ENCODE data around the gene TMEM258. TPM values are rescaled to one million over a fixed set of nuclear protein-coding genes. Genes with fewer than 3 reads are reported as not detected.

TMEM258 gene
- total and polyA plus RNA-seq, 2 of the 4 experiments (the other 2 are of a cell fraction) = 107 to 280 TPM

DNA sequence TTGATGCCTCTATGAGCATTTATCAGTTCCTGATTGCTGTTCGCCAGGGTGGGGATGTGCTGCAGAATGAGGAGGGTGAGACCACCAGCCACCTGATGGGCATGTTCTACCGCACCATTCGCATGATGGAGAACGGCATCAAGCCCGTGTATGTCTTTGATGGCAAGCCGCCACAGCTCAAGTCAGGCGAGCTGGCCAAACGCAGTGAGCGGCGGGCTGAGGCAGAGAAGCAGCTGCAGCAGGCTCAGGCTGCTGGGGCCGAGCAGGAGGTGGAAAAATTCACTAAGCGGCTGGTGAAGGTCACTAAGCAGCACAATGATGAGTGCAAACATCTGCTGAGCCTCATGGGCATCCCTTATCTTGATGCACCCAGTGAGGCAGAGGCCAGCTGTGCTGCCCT is 3.1 kb upstream of the TMEM258 start:
- Histone ChIP-seq H3K14ac (replicated peaks; ENCODE audit: low read depth, low read length) (no peak overlapping the region), H3K4me1 (ENCODE audit: control insufficient read depth, insufficient read depth, low read length) (peaks cover 5% of the 10 kb centered on the region), H3K56ac (ENCODE audit: extremely low read depth, insufficient read depth, low read length) (no peak overlapping the region), H3K4ac (ENCODE audit: low read depth, low read length) (no peak overlapping the region), H2BK5ac (ENCODE audit: low read depth, low read length, poor library complexity, severe bottlenecking) (no peak overlapping the region), H3K9ac (ENCODE audit: low read depth, low read length) (no peak overlapping the region), H3K9me1 (ENCODE audit: insufficient read depth, low read length) (peaks cover 5% of the 10 kb centered on the region), H3K79me1 (ENCODE audit: low read depth in 1 of 2, low read length in 2 of 2) (peaks cover 28 to 65% of the 10 kb centered on the region in 2 experiments), H2AFZ (replicated peaks; ENCODE audit: low read length, poor library complexity) (no peak overlapping the region), H3K18ac (ENCODE audit: low read depth, low read length) (no peak overlapping the region), H4K8ac (ENCODE audit: low read depth in 2 of 2, low read length in 2 of 2) (no peak overlapping the region), H3K36me3 (ENCODE audit: control insufficient read depth, insufficient read depth, low read length) (peaks cover 12% of the 10 kb centered on the region), H2BK120ac (ENCODE audit: low read depth, low read length) (no peak overlapping the region), H3K4me3 (ENCODE audit: insufficient read depth, low read depth, low read length) (no peak overlapping the region), H3K27me3 (ENCODE audit: control insufficient read depth, insufficient read depth, low read length) (no peaks in the 10 kb centered on the region), H2AK9ac (replicated peaks; ENCODE audit: low read depth, low read length, poor library complexity) (no peak overlapping the region), H4K20me1 (ENCODE audit: insufficient read depth, low read length) (peaks cover 5% of the 10 kb centered on the region), H2BK20ac (ENCODE audit: low read depth, low read length) (no peak overlapping the region), H4K5ac (ENCODE audit: low read depth, low read length) (no peak overlapping the region), H3K23ac (ENCODE audit: low read depth, low read length) (no peak overlapping the region), H3K9me3 (ENCODE audit: control insufficient read depth, insufficient read depth, low read length) (no peaks in the 10 kb centered on the region), H2BK15ac (ENCODE audit: low read depth, low read length) (no peak overlapping the region), H2AK5ac (ENCODE audit: low read depth, low read length) (0 out of 2 replicates have a peak overlapping the region, but pooled peaks have one; percentile 30), H3K27ac (ENCODE audit: insufficient read depth, low read length) (no peak overlapping the region), H4K91ac (ENCODE audit: insufficient read depth, low read depth, low read length) (no peak overlapping the region), H3K4me2 (ENCODE audit: low read depth, low read length) (no peak overlapping the region)
- dilution Hi-C loops (cut with HindIII; ENCODE audit: low sequenced_read_pairs, unreplicated experiment) = no loop called here
- TF ChIP-seq BHLHE40 (IDR thresholded peaks at IDR 0.05; ENCODE audit: low read depth, low read length) = no peak
- no peak for TF ChIP-seq POLR2A (IDR thresholded peaks at IDR 0.05; ENCODE audit: low read depth, low read length)
- TF ChIP-seq SMC3 (IDR thresholded peaks at IDR 0.05; ENCODE audit: low read depth, low read length) = no peak
- no peak for TF ChIP-seq CEBPB (IDR thresholded peaks at IDR 0.05; ENCODE audit: low read depth, low read length)
- no peak for TF ChIP-seq CTCF (conservative IDR thresholded peaks at IDR 0.05; ENCODE audit: low read depth, low read length)
- TF ChIP-seq RAD21 (IDR thresholded peaks at IDR 0.05; ENCODE audit: low read length) = no peak
- TF ChIP-seq MAZ (IDR thresholded peaks at IDR 0.05; ENCODE audit: borderline replicate concordance, low read depth, low read length) = no peak
- no peak for TF ChIP-seq MAFK (IDR thresholded peaks at IDR 0.05; ENCODE audit: low read depth, low read length)
- TF ChIP-seq RFX5 (IDR thresholded peaks at IDR 0.05; ENCODE audit: low read depth, low read length) = no peak
- TF ChIP-seq RCOR1 (IDR thresholded peaks at IDR 0.05; ENCODE audit: insufficient replicate concordance, low read length) = no peak
- no peak for TF ChIP-seq MXI1 (IDR thresholded peaks at IDR 0.05; ENCODE audit: borderline replicate concordance, low read depth, low read length)
- no peak for TF ChIP-seq FOS (IDR thresholded peaks at IDR 0.05; ENCODE audit: low read depth, low read length)
- TF ChIP-seq, protein P1, sequence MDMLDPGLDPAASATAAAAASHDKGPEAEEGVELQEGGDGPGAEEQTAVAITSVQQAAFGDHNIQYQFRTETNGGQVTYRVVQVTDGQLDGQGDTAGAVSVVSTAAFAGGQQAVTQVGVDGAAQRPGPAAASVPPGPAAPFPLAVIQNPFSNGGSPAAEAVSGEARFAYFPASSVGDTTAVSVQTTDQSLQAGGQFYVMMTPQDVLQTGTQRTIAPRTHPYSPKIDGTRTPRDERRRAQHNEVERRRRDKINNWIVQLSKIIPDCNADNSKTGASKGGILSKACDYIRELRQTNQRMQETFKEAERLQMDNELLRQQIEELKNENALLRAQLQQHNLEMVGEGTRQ (IDR thresholded peaks at IDR 0.05; ENCODE audit: low read depth, low read length) = no peak
- TF ChIP-seq, protein P2, sequence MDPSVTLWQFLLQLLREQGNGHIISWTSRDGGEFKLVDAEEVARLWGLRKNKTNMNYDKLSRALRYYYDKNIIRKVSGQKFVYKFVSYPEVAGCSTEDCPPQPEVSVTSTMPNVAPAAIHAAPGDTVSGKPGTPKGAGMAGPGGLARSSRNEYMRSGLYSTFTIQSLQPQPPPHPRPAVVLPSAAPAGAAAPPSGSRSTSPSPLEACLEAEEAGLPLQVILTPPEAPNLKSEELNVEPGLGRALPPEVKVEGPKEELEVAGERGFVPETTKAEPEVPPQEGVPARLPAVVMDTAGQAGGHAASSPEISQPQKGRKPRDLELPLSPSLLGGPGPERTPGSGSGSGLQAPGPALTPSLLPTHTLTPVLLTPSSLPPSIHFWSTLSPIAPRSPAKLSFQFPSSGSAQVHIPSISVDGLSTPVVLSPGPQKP (IDR thresholded peaks at IDR 0.05; ENCODE audit: borderline replicate concordance, low read depth, low read length) = no peak
- TF ChIP-seq NFE2L2 (IDR thresholded peaks at IDR 0.05; ENCODE audit: low read depth, low read length) = no peak
- TF ChIP-seq CHD1 (IDR thresholded peaks at IDR 0.05; ENCODE audit: low read depth, low read length) = no peak
- ATAC-seq (ENCODE audit: low read depth) = no peak
- no peak for DNase-seq
- no TSS peak for BruUV-seq (replicated peaks)
- in situ Hi-C loops (cut with MboI; ENCODE audit: low sequenced_read_pairs) = loop anchor here (5.0 to 10.0 kb wide), 2 partner anchors 157 to 309 kb away; partner anchors contain the start of gene BEST1
- 86% methylated on average over 11 of the region's 12 CpGs; no CpG with 5 or more reads in 1 of the 2 experiments for WGBS, 2 experiments (ENCODE audit: extremely low coverage in 2 of 2, insufficient read length in 1 of 2)
- ChIA-PET POLR2A (ENCODE audit: unreplicated experiment) (no interaction called here), CTCF (interaction anchor here (3.6 kb wide), 1 partner anchor 312 kb away, joined by 27 read pairs; no protein-coding TSS in a partner anchor)
- intact Hi-C loops (cut with micrococcal nuclease) = no loop called here

All from IMR-90 (cell line).